ENCODE measurements around the gene TAF7L.

GRCh38 chrX:101337776-101338271 is 46.7 kb upstream of the TAF7L start:
- no peak for TF ChIP-seq CTCF (IDR thresholded peaks at IDR 0.05)
- no peak for TF ChIP-seq POLR2A (IDR thresholded peaks at IDR 0.05)

All from thyroid gland (tissue), 4 donors.